GM12801 (cell line): Measurements from ENCODE around the gene LCN12.

Experiments
- CTCF ChIP-seq: IDR thresholded peaks from one replicate; pipeline ENCODE4 v1.5.1; 2011; ENCODE audit warnings: control low read depth; ENCODE audit not compliant: insufficient read length; ENCODE audit errors: extremely low read depth

Gene LCN12

GRCh38 chr9:136928591-136928990 lies 23.5 kb upstream of the LCN12 start:
- TF ChIP-seq CTCF: no peak

- no peak for TF ChIP-seq CTCF
Measured at GRCh38 chr9:136930014-136930413, 22.1 kb upstream of the LCN12 start.

- TF ChIP-seq CTCF: no peak
Measured at GRCh38 chr9:136931611-136932130, 20.4 kb upstream of the LCN12 start.

- no peak for TF ChIP-seq CTCF
Measured at GRCh38 chr9:136934277-136934676, 17.8 kb upstream of the LCN12 start.

GRCh38 chr9:136935651-136936050 lies 16.4 kb upstream of the LCN12 start:
- TF ChIP-seq CTCF: no peak

GRCh38 chr9:136936645-136937170 lies 15.4 kb upstream of the LCN12 start:
- TF ChIP-seq CTCF: no peak

- no peak for TF ChIP-seq CTCF
Measured at GRCh38 chr9:136937186-136938001, 14.7 kb upstream of the LCN12 start.
